ENCODE results near the gene AMACR. TPM values are rescaled to one million over a fixed set of nuclear protein-coding genes. Genes with fewer than 3 reads are reported as not detected.

AMACR gene
- total RNA-seq, 2 experiments from 2014 or later = 4.5 to 5.0 TPM

GRCh38 chr5:33939556-33940262 lies 68.1 kb downstream of the AMACR start:
- no TSS peak for BruUV-seq (replicated peaks)
- Histone ChIP-seq H3K79me2 (ENCODE audit: insufficient read depth, low read depth, low read length) (no peaks in the 10 kb centered on the region), H3K9me3 (ENCODE audit: low read length) (no peaks in the 10 kb centered on the region), H3K36me3 (ENCODE audit: insufficient read depth, low read length) (no peaks in the 10 kb centered on the region), H3K4me1 (ENCODE audit: insufficient read depth, low read length, poor library complexity, severe bottlenecking) (no peaks in the 10 kb centered on the region), H3K4me2 (ENCODE audit: low read length) (no peak overlapping the region), H3K27ac (ENCODE audit: low read depth, low read length, poor library complexity, severe bottlenecking) (no peak overlapping the region), H3K9me2 (ENCODE audit: insufficient read depth, low read length) (no peaks in the 10 kb centered on the region), H4K20me1 (ENCODE audit: insufficient read depth, low read length) (no peaks in the 10 kb centered on the region), H3K4me3 (ENCODE audit: low read depth, low read length, poor library complexity, severe bottlenecking) (no peak overlapping the region), H2AFZ (ENCODE audit: low read length) (no peak overlapping the region)
- intact Hi-C loops (cut with micrococcal nuclease; ENCODE audit: unreplicated experiment) = no loop called here
- ChIA-PET POLR2A (no interaction called here), CTCF (ENCODE audit: unreplicated experiment) (no interaction called here)
- TF ChIP-seq CTCF (conservative IDR thresholded peaks at IDR 0.05; ENCODE audit: low read length) = no peak
- DNase-seq (ENCODE audit: low spot score) = no peak

GRCh38 chr5:33938881-33939280 lies 69.0 kb downstream of the AMACR start:
- Histone ChIP-seq H4K20me1 (ENCODE audit: insufficient read depth, low read length) (no peaks in the 10 kb centered on the region), H3K36me3 (ENCODE audit: insufficient read depth, low read length) (no peaks in the 10 kb centered on the region), H3K79me2 (ENCODE audit: insufficient read depth, low read depth, low read length) (no peaks in the 10 kb centered on the region), H3K27ac (ENCODE audit: low read depth, low read length, poor library complexity, severe bottlenecking) (no peak overlapping the region), H3K9me3 (ENCODE audit: low read length) (no peaks in the 10 kb centered on the region), H2AFZ (ENCODE audit: low read length) (no peak overlapping the region), H3K4me3 (ENCODE audit: low read depth, low read length, poor library complexity, severe bottlenecking) (no peak overlapping the region), H3K9me2 (ENCODE audit: insufficient read depth, low read length) (no peaks in the 10 kb centered on the region), H3K4me1 (ENCODE audit: insufficient read depth, low read length, poor library complexity, severe bottlenecking) (no peaks in the 10 kb centered on the region), H3K4me2 (ENCODE audit: low read length) (no peak overlapping the region)
- intact Hi-C loops (cut with micrococcal nuclease; ENCODE audit: unreplicated experiment) = no loop called here
- ChIA-PET POLR2A (no interaction called here), CTCF (ENCODE audit: unreplicated experiment) (no interaction called here)
- no peak for DNase-seq (ENCODE audit: low spot score)
- TF ChIP-seq CTCF (conservative IDR thresholded peaks at IDR 0.05; ENCODE audit: low read length) = no peak
- TF ChIP-seq EZH2phosphoT487 (IDR thresholded peaks at IDR 0.05; ENCODE audit: borderline replicate concordance, low read depth, low read length) = no peak
- no TSS peak for BruUV-seq (replicated peaks)

- no peaks in the 10 kb centered on the region for H3K9me3 ChIP-seq (ENCODE audit: low read length)
- no TSS peak for BruUV-seq (replicated peaks)
- no peaks in the 10 kb centered on the region for H4K20me1 ChIP-seq (ENCODE audit: insufficient read depth, low read length)
- H3K4me2 ChIP-seq (ENCODE audit: low read length) = no peak overlapping the region
- TF ChIP-seq EZH2phosphoT487 (IDR thresholded peaks at IDR 0.05; ENCODE audit: borderline replicate concordance, low read depth, low read length) (no peak), CTCF (conservative IDR thresholded peaks at IDR 0.05; ENCODE audit: low read length) (no peak)
- H2AFZ ChIP-seq (ENCODE audit: low read length) = no peak overlapping the region
- CTCF ChIA-PET (ENCODE audit: unreplicated experiment) = no interaction called here
- H3K9me2 ChIP-seq (ENCODE audit: insufficient read depth, low read length) = no peaks in the 10 kb centered on the region
- intact Hi-C loops (cut with micrococcal nuclease; ENCODE audit: unreplicated experiment) = no loop called here
- POLR2A ChIA-PET = no interaction called here
- H3K79me2 ChIP-seq (ENCODE audit: insufficient read depth, low read depth, low read length) = no peaks in the 10 kb centered on the region
- H3K27ac ChIP-seq (ENCODE audit: low read depth, low read length, poor library complexity, severe bottlenecking) = no peak overlapping the region
- H3K4me1 ChIP-seq (ENCODE audit: insufficient read depth, low read length, poor library complexity, severe bottlenecking) = no peaks in the 10 kb centered on the region
- H3K36me3 ChIP-seq (ENCODE audit: insufficient read depth, low read length) = no peaks in the 10 kb centered on the region
- no peak overlapping the region for H3K4me3 ChIP-seq (ENCODE audit: low read depth, low read length, poor library complexity, severe bottlenecking)
- no peak for DNase-seq (ENCODE audit: low spot score)
These were observed 69.4 kb downstream of the AMACR start for GRCh38 chr5:33938507-33938796.

Measured in OCI-LY7 (cell line).